ENCODE results near the gene MRO.

GRCh38 chr18:50793641-50794565 lies 25.9 kb downstream of the MRO start:
- TF ChIP-seq, protein P1, sequence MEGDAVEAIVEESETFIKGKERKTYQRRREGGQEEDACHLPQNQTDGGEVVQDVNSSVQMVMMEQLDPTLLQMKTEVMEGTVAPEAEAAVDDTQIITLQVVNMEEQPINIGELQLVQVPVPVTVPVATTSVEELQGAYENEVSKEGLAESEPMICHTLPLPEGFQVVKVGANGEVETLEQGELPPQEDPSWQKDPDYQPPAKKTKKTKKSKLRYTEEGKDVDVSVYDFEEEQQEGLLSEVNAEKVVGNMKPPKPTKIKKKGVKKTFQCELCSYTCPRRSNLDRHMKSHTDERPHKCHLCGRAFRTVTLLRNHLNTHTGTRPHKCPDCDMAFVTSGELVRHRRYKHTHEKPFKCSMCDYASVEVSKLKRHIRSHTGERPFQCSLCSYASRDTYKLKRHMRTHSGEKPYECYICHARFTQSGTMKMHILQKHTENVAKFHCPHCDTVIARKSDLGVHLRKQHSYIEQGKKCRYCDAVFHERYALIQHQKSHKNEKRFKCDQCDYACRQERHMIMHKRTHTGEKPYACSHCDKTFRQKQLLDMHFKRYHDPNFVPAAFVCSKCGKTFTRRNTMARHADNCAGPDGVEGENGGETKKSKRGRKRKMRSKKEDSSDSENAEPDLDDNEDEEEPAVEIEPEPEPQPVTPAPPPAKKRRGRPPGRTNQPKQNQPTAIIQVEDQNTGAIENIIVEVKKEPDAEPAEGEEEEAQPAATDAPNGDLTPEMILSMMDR (IDR thresholded peaks at IDR 0.05; ENCODE audit: low read depth, low read length), result no peak
- TF ChIP-seq EZH2phosphoT487 (IDR thresholded peaks at IDR 0.05; ENCODE audit: low read depth), result no peak
